ENCODE measurements around the gene ADD2. TPM values are rescaled to one million over a fixed set of nuclear protein-coding genes. Genes with fewer than 3 reads are reported as not detected.

Gene ADD2
- total RNA-seq, 1 experiment from 2014 or later: 124 TPM

- Histone ChIP-seq H3K79me1 (ENCODE audit: insufficient read depth, low read depth, low read length, poor library complexity, severe bottlenecking) (peaks cover 22% of the 10 kb centered on the region), H3K79me2 (ENCODE audit: insufficient read depth, low read length) (peaks cover 52% of the 10 kb centered on the region; the same call in 1 of the 2 replicates), H4K5ac (ENCODE audit: insufficient read length, low read depth, low read length) (no peak overlapping the region), H2BK20ac (ENCODE audit: low read depth, low read length, poor library complexity, severe bottlenecking) (no peak overlapping the region), H3K9me3 (ENCODE audit: control insufficient read depth, low read depth, low read length) (no peaks in the 10 kb centered on the region), H3K27ac (ENCODE audit: insufficient read length, low read depth, low read length) (no peak overlapping the region), H2AFZ (ENCODE audit: low read length) (no peak overlapping the region), H2AK5ac (ENCODE audit: insufficient read length, low read length) (no peak overlapping the region), H3K56ac (ENCODE audit: insufficient read length, low read depth, low read length) (no peak overlapping the region), H3K18ac (ENCODE audit: insufficient read length, low read depth, low read length) (no peak overlapping the region), H3K23me2 (ENCODE audit: insufficient read length, low read depth, low read length, poor library complexity, severe bottlenecking) (no peaks in the 10 kb centered on the region), H4K91ac (ENCODE audit: insufficient read length, low read depth, low read length) (no peak overlapping the region), H3K14ac (ENCODE audit: insufficient read depth, low read length) (no peak overlapping the region), H2BK5ac (ENCODE audit: insufficient read length, low read length) (no peak overlapping the region), H3K4me1 (ENCODE audit: insufficient read depth, low read length) (peaks cover 24% of the 10 kb centered on the region; the same call in 1 of the 2 replicates), H2BK120ac (ENCODE audit: low read depth, low read length, poor library complexity, severe bottlenecking) (no peak overlapping the region), H2BK15ac (ENCODE audit: low read depth, low read length) (no peak overlapping the region), H3K4me2 (ENCODE audit: insufficient read depth, insufficient read length, low read length) (no peak overlapping the region), H3K27me3 (ENCODE audit: insufficient read depth, low read length) (no peaks in the 10 kb centered on the region), H4K8ac (replicated peaks; ENCODE audit: insufficient read length, low read depth, low read length) (no peak overlapping the region), H3K4ac (ENCODE audit: low read depth, low read length) (no peak overlapping the region), H3K9ac (ENCODE audit: extremely low read depth, insufficient read length, low read length) (no peak overlapping the region), H3T11ph (ENCODE audit: low read length) (no peak overlapping the region), H4K20me1 (ENCODE audit: control insufficient read depth, insufficient read depth, insufficient read length) (no peaks in the 10 kb centered on the region), H3K23ac (ENCODE audit: insufficient read length, low read depth, low read length) (no peak overlapping the region), H2BK12ac (ENCODE audit: insufficient read length, low read depth, low read length) (no peak overlapping the region)
- WGBS (ENCODE audit: extremely low coverage, insufficient read length, low lambda C conversion rate): no CpG with 5 or more reads among the region's 2 CpGs
- Mint-ChIP-seq H3K4me3 (no peak overlapping the region), H3K27me3 (ENCODE audit: low read depth) (no peaks in the 10 kb centered on the region), H3K4me1 (peaks cover 65 to 67% of the 10 kb centered on the region in 2 experiments), H3K27ac (no peak overlapping the region), H3K36me3 (ENCODE audit: insufficient read depth in 1 of 3, low read depth in 3 of 3) (peaks cover 0 to 3% (median 0%) of the 10 kb centered on the region in 3 experiments; a peak in 2 of 7 replicates), H3K9me3 (no peaks in the 10 kb centered on the region; a peak in 1 of 5 replicates)
- no peak for TF ChIP-seq CTCF (conservative IDR thresholded peaks at IDR 0.05)
- DNase-seq: peak; percentile 5
Observed at GRCh38 chr2:70718241-70718640, 49.8 kb downstream of the ADD2 start.

Data from H9 (cell line).